Measurements from ENCODE around the gene SERTAD2. TPM values are rescaled to one million over a fixed set of nuclear protein-coding genes. Genes with fewer than 3 reads are reported as not detected.

The SERTAD2 gene
- total RNA-seq, 2 experiments from 2014 or later, result 31.2 to 33.9 TPM

GRCh38 chr2:64622443-64623241 is 31.1 kb downstream of the SERTAD2 start:
- ChIA-PET POLR2A (interaction anchor here (0.7 kb wide), 1 partner anchor 11 kb away, joined by 3 read pairs; no protein-coding TSS in a partner anchor), CTCF (interaction anchor here (1.2 to 2.0 kb wide), 3 partner anchors 10 to 209 kb away, joined by 4 to 5 read pairs (median 5); no protein-coding TSS in a partner anchor)
- Mint-ChIP-seq H3K4me1 (ENCODE audit: low read depth) (no peaks in the 10 kb centered on the region), H3K27me3 (no peaks in the 10 kb centered on the region), H3K4me3 (no peak overlapping the region), H3K9me3 (no peaks in the 10 kb centered on the region), H3K36me3 (ENCODE audit: low read depth) (no peaks in the 10 kb centered on the region), H3K27ac (no peak overlapping the region)
- no peak for DNase-seq
- no peak for ATAC-seq
- intact Hi-C loops (cut with micrococcal nuclease), result no loop called here
- TF ChIP-seq CTCF (IDR thresholded peaks at IDR 0.05), result no peak

- Mint-ChIP-seq H3K27ac (no peak overlapping the region), H3K4me3 (no peak overlapping the region), H3K9me3 (no peaks in the 10 kb centered on the region), H3K4me1 (ENCODE audit: low read depth) (no peaks in the 10 kb centered on the region), H3K27me3 (no peaks in the 10 kb centered on the region), H3K36me3 (ENCODE audit: low read depth) (no peaks in the 10 kb centered on the region)
- intact Hi-C loops (cut with micrococcal nuclease), result no loop called here
- ChIA-PET CTCF (interaction anchor here (1.5 to 2.0 kb wide), 3 partner anchors 11 to 26 kb away, joined by 5 to 6 read pairs (median 5); no protein-coding TSS in a partner anchor), POLR2A (interaction anchor here (1.1 kb wide), 1 partner anchor 11 kb away, joined by 4 read pairs; no protein-coding TSS in a partner anchor)
- no peak for TF ChIP-seq CTCF (IDR thresholded peaks at IDR 0.05)
- ATAC-seq (no peak), DNase-seq (no peak)
Observed at GRCh38 chr2:64620661-64621060, 33.1 kb downstream of the SERTAD2 start.

DNA sequence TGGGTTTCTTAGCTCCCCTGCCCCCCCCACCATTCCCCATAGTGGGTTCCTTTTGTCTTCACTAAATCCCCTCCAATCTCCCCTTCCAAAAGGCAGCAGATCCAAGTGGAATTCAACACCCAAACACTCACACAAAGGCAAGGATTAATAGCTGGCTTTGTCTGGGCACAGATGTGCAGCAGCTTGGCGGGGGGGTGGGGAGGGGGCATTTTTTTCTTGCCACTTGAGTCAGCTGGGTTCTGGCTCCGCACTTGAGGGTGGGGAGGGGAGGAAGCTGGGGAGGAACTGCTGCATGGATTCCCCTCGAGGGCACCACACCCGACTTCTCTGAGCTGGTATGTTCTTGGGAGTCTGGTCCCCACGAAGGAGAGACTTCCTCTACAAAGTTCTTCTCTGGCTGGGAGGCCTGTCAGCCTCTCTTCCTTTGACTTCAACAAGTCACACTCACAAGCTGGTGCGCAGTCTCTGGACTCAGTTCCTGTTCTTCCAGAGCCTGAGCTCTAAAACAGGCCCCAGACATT is 36.0 kb downstream of the SERTAD2 start:
- no peaks in the 10 kb centered on the region for H3K9me3 Mint-ChIP-seq
- no peaks in the 10 kb centered on the region for H3K4me1 Mint-ChIP-seq (ENCODE audit: low read depth)
- ATAC-seq, result no peak
- CTCF ChIA-PET, result interaction anchor here (0.8 to 3.6 kb wide), 7 partner anchors 8 to 95 kb away, joined by 3 to 14 read pairs (median 5); no protein-coding TSS in a partner anchor
- H3K4me3 Mint-ChIP-seq, result no peak overlapping the region
- no peaks in the 10 kb centered on the region for H3K36me3 Mint-ChIP-seq (ENCODE audit: low read depth)
- POLR2A ChIA-PET, result interaction anchor here (1.0 to 1.5 kb wide), 5 partner anchors 9 to 90 kb away, joined by 3 to 5 read pairs (median 3); no protein-coding TSS in a partner anchor
- H3K27me3 Mint-ChIP-seq, result no peaks in the 10 kb centered on the region
- TF ChIP-seq CTCF (IDR thresholded peaks at IDR 0.05), result no peak
- intact Hi-C loops (cut with micrococcal nuclease), result no loop called here
- no peak overlapping the region for H3K27ac Mint-ChIP-seq
- no peak for DNase-seq

DNA sequence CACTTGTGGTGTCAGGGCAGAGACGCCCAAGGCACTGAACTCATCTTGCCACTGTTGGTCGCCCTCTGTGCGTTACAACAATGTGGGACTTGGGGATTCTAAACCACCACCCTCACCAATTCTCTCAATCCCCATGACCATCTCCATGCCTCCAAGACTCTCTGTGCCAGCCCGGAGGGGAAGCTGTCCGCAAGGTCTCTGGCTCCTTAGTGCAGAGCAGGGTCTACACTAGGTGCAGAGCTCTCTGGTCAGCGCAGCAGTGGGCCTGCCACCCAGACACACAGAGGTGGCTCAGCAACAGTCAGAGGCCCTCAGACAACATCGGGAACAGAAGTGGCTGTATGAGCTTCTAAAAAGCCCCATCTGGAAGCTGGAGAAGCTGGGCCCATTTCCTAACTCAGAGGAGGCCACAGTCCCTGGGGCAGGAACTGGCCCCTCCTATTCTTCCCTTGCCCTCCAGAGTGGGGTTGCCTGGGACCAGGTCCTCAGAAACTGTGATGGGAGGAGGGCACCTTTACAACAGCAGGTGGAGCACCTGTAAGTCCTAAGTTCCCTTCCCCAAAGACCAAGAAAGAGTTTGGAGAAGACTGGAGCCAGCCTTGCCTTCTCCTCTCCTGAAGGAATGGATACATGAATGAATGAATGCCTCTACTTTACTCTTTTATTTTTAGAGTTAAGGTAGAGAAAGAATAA is 37.7 kb downstream of the SERTAD2 start:
- ChIA-PET POLR2A (interaction anchor here (1.5 to 2.2 kb wide), 2 partner anchors 9 to 21 kb away, joined by 4 to 12 read pairs; no protein-coding TSS in a partner anchor), CTCF (interaction anchor here (0.5 to 3.6 kb wide), 7 partner anchors 10 to 257 kb away, joined by 3 to 12 read pairs (median 4); no protein-coding TSS in a partner anchor)
- TF ChIP-seq CTCF (IDR thresholded peaks at IDR 0.05), result no peak
- H3K27me3 Mint-ChIP-seq, result no peaks in the 10 kb centered on the region
- H3K4me1 Mint-ChIP-seq (ENCODE audit: low read depth), result no peaks in the 10 kb centered on the region
- no peaks in the 10 kb centered on the region for H3K9me3 Mint-ChIP-seq
- intact Hi-C loops (cut with micrococcal nuclease), result no loop called here
- H3K36me3 Mint-ChIP-seq (ENCODE audit: low read depth), result no peaks in the 10 kb centered on the region
- no peak overlapping the region for H3K4me3 Mint-ChIP-seq
- no peak overlapping the region for H3K27ac Mint-ChIP-seq
- ATAC-seq (no peak), DNase-seq (no peak)
